H1 (cell line): ENCODE data around the gene ZC3H12C. TPM values are rescaled to one million over a fixed set of nuclear protein-coding genes. Genes with fewer than 3 reads are reported as not detected.

ENCODE experiments used
- CTCF ChIA-PET: fragments of 300-600 bp; sonication (Branson Sonifier 250); formaldehyde crosslinking; loops from one replicate; lab custom pipeline; 2021; ENCODE audit not compliant: partially characterized antibody; lab: Charles Lee
- POLR2A ChIA-PET: fragments of 300-600 bp; sonication (Branson Sonifier 250); formaldehyde crosslinking; loops from one replicate; lab custom pipeline; 2021; ENCODE audit warnings: inconsistent platforms; ENCODE audit not compliant: partially characterized antibody; lab: Charles Lee
- DNase-seq, 2 experiments: peaks; one replicate each; pipeline versions ENCODE4 v3.0.0 to v3.0.0-alpha.2; 2010 to 2022; ENCODE audit warnings: low spot score in 2 of 2, low read depth in 1 of 2, mixed read lengths in 1 of 2
- FAIRE-seq: peaks from 2 replicates; lab custom pipeline; 2011; peaks lifted over from hg19 to GRCh38; lab: Jason Lieb, UNC
- H2AFZ ChIP-seq: 2 replicates; pipeline ENCODE4 v1.8.1; 2012; ENCODE audit warnings: low read length, inconsistent platforms
- H2AK5ac ChIP-seq: 2 replicates; pipeline ENCODE4 v1.6.1; 2013; ENCODE audit warnings: low read depth, low read length
- H2BK120ac ChIP-seq: replicated peaks from 2 replicates; pipeline ENCODE3; 2013; ENCODE audit warnings: low read depth, low read length, inconsistent platforms
- H2BK12ac ChIP-seq: 2 replicates; pipeline ENCODE4 v1.6.1; 2013; ENCODE audit warnings: low read depth, low read length
- H2BK15ac ChIP-seq: 2 replicates; pipeline ENCODE4 v1.6.1; 2013; ENCODE audit warnings: low read length
- H2BK20ac ChIP-seq: 2 replicates; pipeline ENCODE4 v1.6.1; 2013; ENCODE audit warnings: low read length
- H2BK5ac ChIP-seq: 2 replicates; pipeline ENCODE4 v1.6.1; 2013; ENCODE audit warnings: low read depth, low read length
- H3K14ac ChIP-seq: 2 replicates; pipeline ENCODE4 v1.6.1; 2013; ENCODE audit warnings: inconsistent platforms; ENCODE audit not compliant: insufficient read length
- H3K18ac ChIP-seq: 2 replicates; pipeline ENCODE4 v1.6.1; 2013; ENCODE audit warnings: low read length; ENCODE audit errors: extremely low read depth
- H3K23ac ChIP-seq: 2 replicates; pipeline ENCODE4 v1.6.1; 2013; ENCODE audit warnings: inconsistent platforms; ENCODE audit not compliant: insufficient read length
- H3K23me2 ChIP-seq: 2 replicates; pipeline ENCODE4 v1.6.1; 2013; ENCODE audit warnings: low read depth, low read length
- H3K27ac ChIP-seq: 2 replicates; pipeline ENCODE4 v1.6.1; 2011; ENCODE audit warnings: low read depth, low read length, inconsistent platforms
- H3K27me3 ChIP-seq, 4 experiments: replicated peaks in 1 of 4; 1 replicate in 1 of 4; 2 replicates in 3 of 4; pipeline versions ENCODE4 v1.6.1 to v1.8.1; 2011 to 2013; ENCODE audit warnings: low read length in 3 of 4, mild to moderate bottlenecking in 3 of 4, inconsistent platforms in 2 of 4, mixed read lengths in 2 of 4, moderate library complexity in 1 of 4; ENCODE audit not compliant: control insufficient read depth in 3 of 4, insufficient read depth in 3 of 4; ENCODE audit errors: extremely low read depth in 1 of 4
- H3K36me3 ChIP-seq, 4 experiments: 2 replicates each; pipeline versions ENCODE4 v1.6.1 to v1.8.1; 2011 to 2013; ENCODE audit warnings: mild to moderate bottlenecking in 4 of 4, low read length in 3 of 4, moderate library complexity in 2 of 4, control low read depth in 1 of 4, inconsistent platforms in 1 of 4; ENCODE audit not compliant: insufficient read depth in 4 of 4, control insufficient read depth in 2 of 4
- H3K4ac ChIP-seq: replicated peaks from 2 replicates; pipeline ENCODE3; 2013; ENCODE audit warnings: low read length, low read depth, mixed read lengths, inconsistent platforms; ENCODE audit not compliant: insufficient read length
- H3K4me1 ChIP-seq, 4 experiments: replicated peaks in 1 of 4; 1 replicate in 1 of 4; 2 replicates in 3 of 4; pipeline versions ENCODE4 v1.6.1 to v1.8.1; 2011 to 2013; ENCODE audit warnings: low read length in 3 of 4, inconsistent platforms in 2 of 4, mixed read lengths in 1 of 4; ENCODE audit not compliant: insufficient read depth in 4 of 4, control insufficient read depth in 3 of 4
- H3K4me2 ChIP-seq, 2 experiments: 2 replicates each; pipeline versions ENCODE4 v1.6.1 to v1.8.1; 2011 to 2013; ENCODE audit warnings: low read depth in 2 of 2, low read length in 2 of 2, control low read depth in 1 of 2, inconsistent platforms in 1 of 2, mild to moderate bottlenecking in 1 of 2; ENCODE audit not compliant: insufficient read depth in 1 of 2
- H3K4me3 ChIP-seq, 4 experiments: fragments of 200-600, 300-600 bp in 1 of 4; sonication (generic), shearing (Covaris generic), sonication (Bioruptor Twin) in 1 of 4; 2 replicates each; pipeline versions ENCODE4 v1.5.1 to v1.8.1; 2011 to 2016; ENCODE audit warnings: low read length in 4 of 4, low read depth in 3 of 4, control low read depth in 2 of 4, inconsistent platforms in 2 of 4, mild to moderate bottlenecking in 2 of 4, mixed read lengths in 1 of 4, moderate library complexity in 1 of 4; ENCODE audit not compliant: insufficient read depth in 2 of 4; ENCODE audit errors: extremely low read depth in 1 of 4
- H3K56ac ChIP-seq: replicated peaks from 2 replicates; pipeline ENCODE3; 2013; ENCODE audit warnings: low read depth, mild to moderate bottlenecking, mixed read lengths, low read length, inconsistent platforms; ENCODE audit not compliant: insufficient read length
- H3K79me1 ChIP-seq: 2 replicates; pipeline ENCODE4 v1.6.1; 2013; ENCODE audit warnings: low read depth, low read length, control low read depth
- H3K79me2 ChIP-seq, 2 experiments: 2 replicates each; pipeline versions ENCODE4 v1.6.1 to v1.8.1; 2012 to 2013; ENCODE audit warnings: low read length in 2 of 2, mild to moderate bottlenecking in 2 of 2, inconsistent platforms in 1 of 2; ENCODE audit not compliant: insufficient read depth in 2 of 2, control insufficient read depth in 1 of 2
- H3K9ac ChIP-seq, 4 experiments: replicated peaks in 1 of 4; 1 replicate in 1 of 4; 2 replicates in 3 of 4; pipeline versions ENCODE4 v1.6.1 to v1.8.1; 2011 to 2013; ENCODE audit warnings: low read depth in 3 of 4, low read length in 3 of 4, control low read depth in 2 of 4, mild to moderate bottlenecking in 2 of 4, moderate library complexity in 2 of 4, inconsistent platforms in 1 of 4; ENCODE audit errors: extremely low read depth in 1 of 4
- H3K9me3 ChIP-seq, 2 experiments: 2 replicates each; pipeline versions ENCODE4 v1.6.1 to v1.8.1; 2012 to 2013; ENCODE audit warnings: mild to moderate bottlenecking in 2 of 2, moderate library complexity in 2 of 2, control low read depth in 1 of 2, inconsistent platforms in 1 of 2, low read depth in 1 of 2, low read length in 1 of 2, mixed read lengths in 1 of 2; ENCODE audit not compliant: insufficient read depth in 2 of 2
- H4K20me1 ChIP-seq, 2 experiments: replicated peaks in 1 of 2; 2 replicates each; pipeline versions ENCODE3 to v1.8.1; 2011 to 2013; ENCODE audit warnings: inconsistent platforms in 2 of 2, low read length in 2 of 2, mild to moderate bottlenecking in 1 of 2; ENCODE audit not compliant: insufficient read depth in 2 of 2, control insufficient read depth in 1 of 2
- H4K5ac ChIP-seq: 2 replicates; pipeline ENCODE4 v1.6.1; 2013; ENCODE audit warnings: low read length, low read depth, mixed read lengths, inconsistent platforms; ENCODE audit not compliant: insufficient read length
- H4K8ac ChIP-seq: 2 replicates; pipeline ENCODE4 v1.8.0; 2013; ENCODE audit warnings: mild to moderate bottlenecking, moderate library complexity, low read length, inconsistent platforms; ENCODE audit not compliant: insufficient read depth; ENCODE audit errors: extremely low read depth
- H4K91ac ChIP-seq: replicated peaks from 2 replicates; pipeline ENCODE3; 2013; ENCODE audit warnings: low read length, mixed read lengths, inconsistent platforms; ENCODE audit not compliant: insufficient read length
- CREB1 ChIP-seq: IDR thresholded peaks from 2 replicates; pipeline ENCODE4 v1.6.1; 2012; ENCODE audit warnings: inconsistent platforms
- SIRT6 ChIP-seq: IDR thresholded peaks from one replicate; pipeline ENCODE4 v1.7.1; 2012; ENCODE audit warnings: low read length, inconsistent platforms
- SRF ChIP-seq: IDR thresholded peaks from 2 replicates; pipeline ENCODE4 v1.6.1; 2011; ENCODE audit warnings: mild to moderate bottlenecking, low read depth, low read length, moderate library complexity
- WGBS, 2 experiments: shearing (Covaris generic) in 1 of 2; methylation state at CpG; one replicate each; pipeline versions ENCODE4 v1.1.6 to v1.1.7; 2013 to 2015; ENCODE audit warnings: low lambda C conversion rate in 2 of 2, mixed read lengths in 2 of 2, inconsistent platforms in 1 of 2, low coverage in 1 of 2, missing lambda C conversion rate in 1 of 2; ENCODE audit not compliant: insufficient replicate concordance in 2 of 2, insufficient coverage in 1 of 2, insufficient read length in 1 of 2; ENCODE audit errors: extremely low coverage in 1 of 2, missing lambda C conversion rate in 1 of 2; 5-methylcytosine and 5-hydroxymethylcytosine counted together
- polyA plus RNA-seq, 7 experiments: library from polyadenylated mRNA; depleted of rRNA in 3 of 7; stranded (reverse) in 5 of 7; unstranded in 2 of 7; fragments of >200 nt in 5 of 7; fragments of 200-250 nt in 2 of 7; gene quantifications; 1 replicate in 5 of 7; 2 replicates in 1 of 7; 4 replicates in 1 of 7; pipeline versions ENCODE4 v1.2.1 to v1.2.3, GENCODE V29; 2011 to 2013; ENCODE audit warnings: missing spikeins in 2 of 7, mixed read lengths in 2 of 7
- total RNA-seq: library from RNA; stranded (reverse); fragmentation: NEBNext Ultra II Directional; extraction: Animal tissue kit (Norgen Biotek cat#: 25700); gene quantifications from 2 replicates; pipeline ENCODE4 v1.2.1, GENCODE V29; 2021

Gene ZC3H12C
- total and polyA plus RNA-seq, 2 of the 8 experiments (the other 6 are each of a cell fraction or from before 2014, with no cell fraction given): 2.0 to 2.7 TPM

GRCh38 chr11:110160016-110160415 lies 66.8 kb downstream of the ZC3H12C start:
- Histone ChIP-seq H3K79me2 (no peaks in the 10 kb centered on the region), H2BK15ac (no peak overlapping the region), H3K56ac (no peak overlapping the region), H3K9ac (no peak overlapping the region)
- FAIRE-seq: no peak
- TF ChIP-seq SRF: no peak
- TF ChIP-seq CREB1: no peak
- no peak for TF ChIP-seq SIRT6
- TF ChIP-seq, all 59 proteins: peak for 0
- Histone ChIP-seq H4K8ac (no peak overlapping the region), H2AK5ac (no peak overlapping the region), H4K20me1 (no peaks in the 10 kb centered on the region), H2BK12ac (no peak overlapping the region), H2BK20ac (no peak overlapping the region), H2AFZ (no peak overlapping the region), H3K14ac (no peak overlapping the region), H3K4me1 (no peaks in the 10 kb centered on the region), H3K79me1 (no peaks in the 10 kb centered on the region), H4K5ac (no peak overlapping the region), H3K27me3 (no peaks in the 10 kb centered on the region), H2BK5ac (no peak overlapping the region), H3K18ac (no peak overlapping the region), H3K4me2 (no peak overlapping the region), H3K27ac (no peak overlapping the region), H3K9me3 (no peaks in the 10 kb centered on the region), H4K91ac (no peak overlapping the region), H2BK120ac (no peak overlapping the region), H3K23ac (no peak overlapping the region), H3K23me2 (no peaks in the 10 kb centered on the region), H3K4ac (no peak overlapping the region), H3K4me3 (no peak overlapping the region), H3K36me3 (peaks cover 4 to 18% (median 9%) of the 10 kb centered on the region in 4 experiments; a peak in 5 of 8 replicates)
- 98% methylated on average over 3 of the region's 3 CpGs; no CpG with 5 or more reads in 1 of the 2 experiments for WGBS, 2 experiments
- CTCF ChIA-PET: interaction anchor here (1.1 kb wide), 1 partner anchor 14 kb away, joined by 3 read pairs; no protein-coding TSS in a partner anchor
- DNase-seq: no peak
- POLR2A ChIA-PET: no interaction called here
